HL-60 (cell line): Measurements from ENCODE around the gene ZNF613.

Experiments
- POLR2AphosphoS5 ChIP-seq: IDR thresholded peaks from 2 replicates; pipeline ENCODE4 v1.6.1; 2012; ENCODE audit warnings: low read depth
- SPI1 ChIP-seq: IDR thresholded peaks from 2 replicates; pipeline ENCODE4 v1.6.1; 2012; ENCODE audit warnings: low read depth, mild to moderate bottlenecking, borderline replicate concordance
- TF ChIP-seq, protein P1 (sequence below): IDR thresholded peaks from one replicate; pipeline ENCODE4 v1.5.1; 2011; ENCODE audit warnings: low read length, control low read depth, inconsistent platforms; ENCODE audit not compliant: insufficient read depth
- TF ChIP-seq, protein P2 (sequence below): IDR thresholded peaks from 2 replicates; pipeline ENCODE4 v1.6.1; 2012; ENCODE audit warnings: low read depth; ENCODE audit not compliant: insufficient replicate concordance

DNA sequence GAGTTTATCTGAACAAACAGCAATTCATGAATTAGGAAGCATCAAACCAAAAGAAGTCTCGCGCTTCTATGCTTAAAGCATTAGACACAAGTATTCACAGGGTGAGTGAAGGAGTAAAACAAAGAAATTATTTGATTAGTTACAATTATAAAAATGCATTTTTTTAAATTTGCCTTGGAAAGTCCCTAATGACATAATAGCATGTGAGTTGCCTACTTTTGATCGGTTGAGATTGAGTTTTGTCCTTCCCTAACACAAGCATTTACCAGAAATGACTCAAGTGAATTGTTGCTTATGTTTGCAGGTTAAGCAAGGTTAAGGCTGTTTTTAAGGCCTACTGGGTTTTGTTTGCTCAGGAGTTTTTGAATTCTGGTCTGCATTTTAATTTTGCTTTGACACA, 22.1 kb upstream of the ZNF613 start:
- TF ChIP-seq, protein P1, sequence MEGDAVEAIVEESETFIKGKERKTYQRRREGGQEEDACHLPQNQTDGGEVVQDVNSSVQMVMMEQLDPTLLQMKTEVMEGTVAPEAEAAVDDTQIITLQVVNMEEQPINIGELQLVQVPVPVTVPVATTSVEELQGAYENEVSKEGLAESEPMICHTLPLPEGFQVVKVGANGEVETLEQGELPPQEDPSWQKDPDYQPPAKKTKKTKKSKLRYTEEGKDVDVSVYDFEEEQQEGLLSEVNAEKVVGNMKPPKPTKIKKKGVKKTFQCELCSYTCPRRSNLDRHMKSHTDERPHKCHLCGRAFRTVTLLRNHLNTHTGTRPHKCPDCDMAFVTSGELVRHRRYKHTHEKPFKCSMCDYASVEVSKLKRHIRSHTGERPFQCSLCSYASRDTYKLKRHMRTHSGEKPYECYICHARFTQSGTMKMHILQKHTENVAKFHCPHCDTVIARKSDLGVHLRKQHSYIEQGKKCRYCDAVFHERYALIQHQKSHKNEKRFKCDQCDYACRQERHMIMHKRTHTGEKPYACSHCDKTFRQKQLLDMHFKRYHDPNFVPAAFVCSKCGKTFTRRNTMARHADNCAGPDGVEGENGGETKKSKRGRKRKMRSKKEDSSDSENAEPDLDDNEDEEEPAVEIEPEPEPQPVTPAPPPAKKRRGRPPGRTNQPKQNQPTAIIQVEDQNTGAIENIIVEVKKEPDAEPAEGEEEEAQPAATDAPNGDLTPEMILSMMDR: no peak
- TF ChIP-seq, protein P2, sequence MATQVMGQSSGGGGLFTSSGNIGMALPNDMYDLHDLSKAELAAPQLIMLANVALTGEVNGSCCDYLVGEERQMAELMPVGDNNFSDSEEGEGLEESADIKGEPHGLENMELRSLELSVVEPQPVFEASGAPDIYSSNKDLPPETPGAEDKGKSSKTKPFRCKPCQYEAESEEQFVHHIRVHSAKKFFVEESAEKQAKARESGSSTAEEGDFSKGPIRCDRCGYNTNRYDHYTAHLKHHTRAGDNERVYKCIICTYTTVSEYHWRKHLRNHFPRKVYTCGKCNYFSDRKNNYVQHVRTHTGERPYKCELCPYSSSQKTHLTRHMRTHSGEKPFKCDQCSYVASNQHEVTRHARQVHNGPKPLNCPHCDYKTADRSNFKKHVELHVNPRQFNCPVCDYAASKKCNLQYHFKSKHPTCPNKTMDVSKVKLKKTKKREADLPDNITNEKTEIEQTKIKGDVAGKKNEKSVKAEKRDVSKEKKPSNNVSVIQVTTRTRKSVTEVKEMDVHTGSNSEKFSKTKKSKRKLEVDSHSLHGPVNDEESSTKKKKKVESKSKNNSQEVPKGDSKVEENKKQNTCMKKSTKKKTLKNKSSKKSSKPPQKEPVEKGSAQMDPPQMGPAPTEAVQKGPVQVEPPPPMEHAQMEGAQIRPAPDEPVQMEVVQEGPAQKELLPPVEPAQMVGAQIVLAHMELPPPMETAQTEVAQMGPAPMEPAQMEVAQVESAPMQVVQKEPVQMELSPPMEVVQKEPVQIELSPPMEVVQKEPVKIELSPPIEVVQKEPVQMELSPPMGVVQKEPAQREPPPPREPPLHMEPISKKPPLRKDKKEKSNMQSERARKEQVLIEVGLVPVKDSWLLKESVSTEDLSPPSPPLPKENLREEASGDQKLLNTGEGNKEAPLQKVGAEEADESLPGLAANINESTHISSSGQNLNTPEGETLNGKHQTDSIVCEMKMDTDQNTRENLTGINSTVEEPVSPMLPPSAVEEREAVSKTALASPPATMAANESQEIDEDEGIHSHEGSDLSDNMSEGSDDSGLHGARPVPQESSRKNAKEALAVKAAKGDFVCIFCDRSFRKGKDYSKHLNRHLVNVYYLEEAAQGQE: no peak
- no peak for TF ChIP-seq POLR2AphosphoS5
- no peak for TF ChIP-seq SPI1
